SKM-1 treated with dmso at 0.1 percent for 144 hours (cell line): ENCODE measurements around the gene TRIM24.
A peak's percentile ranks its signal among the peaks of the same experiment; 100 is the strongest.
"Not testable (repeated sequence)": the region's sequence is repeated elsewhere in the genome, so short reads cannot be mapped to it uniquely, and the experiment has no call there.

Experiments
- DNase-seq: peaks from one replicate; lab custom pipeline; 2025; ENCODE audit not compliant: unreplicated experiment; lab: John Stamatoyannopoulos, UW

TRIM24 gene

GRCh38 chr7:138525757-138526156, 65.7 kb downstream of the TRIM24 start:
- no peak for DNase-seq

GRCh38 chr7:138527746-138528223, 67.7 kb downstream of the TRIM24 start:
- DNase-seq = no peak

- DNase-seq = not testable (repeated sequence)
Observed at GRCh38 chr7:138536833-138537232, 76.8 kb downstream of the TRIM24 start.

- no peak for DNase-seq
Observed at GRCh38 chr7:138538518-138538917, 78.5 kb downstream of the TRIM24 start.

GRCh38 chr7:138538997-138539644, 79.1 kb downstream of the TRIM24 start:
- no peak for DNase-seq

GRCh38 chr7:138542183-138542582, 82.1 kb downstream of the TRIM24 start:
- no peak for DNase-seq

GRCh38 chr7:138543739-138544138, 83.7 kb downstream of the TRIM24 start:
- no peak for DNase-seq

- DNase-seq = no peak
Observed at GRCh38 chr7:138545123-138545522, 85.1 kb downstream of the TRIM24 start.

- DNase-seq = no peak
Observed at GRCh38 chr7:138546064-138546619, 86.1 kb downstream of the TRIM24 start.

- DNase-seq = no peak
Observed at GRCh38 chr7:138546829-138547228, 86.8 kb downstream of the TRIM24 start.

- DNase-seq = no peak
Observed at GRCh38 chr7:138549082-138549481, 89.0 kb downstream of the TRIM24 start.

GRCh38 chr7:138550337-138550736, 90.3 kb downstream of the TRIM24 start:
- DNase-seq = no peak

GRCh38 chr7:138551102-138551501, 91.0 kb downstream of the TRIM24 start:
- DNase-seq = no peak

- DNase-seq = no peak
Observed at GRCh38 chr7:138553805-138554204, 93.7 kb downstream of the TRIM24 start.

- DNase-seq = no peak
Observed at GRCh38 chr7:138554674-138555073, 94.6 kb downstream of the TRIM24 start.

- DNase-seq = no peak
Observed at GRCh38 chr7:138555684-138556083, 95.6 kb downstream of the TRIM24 start.

GRCh38 chr7:138556771-138557484, 96.9 kb downstream of the TRIM24 start:
- no peak for DNase-seq

- DNase-seq = no peak
Observed at GRCh38 chr7:138559448-138559847, 99.4 kb downstream of the TRIM24 start.

GRCh38 chr7:138563808-138564207, 103.7 kb downstream of the TRIM24 start:
- DNase-seq = no peak

GRCh38 chr7:138564365-138564764, 104.3 kb downstream of the TRIM24 start:
- peak; percentile 35 for DNase-seq

- DNase-seq = peak; percentile 98
Observed at GRCh38 chr7:138565071-138565450, 105.0 kb downstream of the TRIM24 start.

GRCh38 chr7:138565451-138566114, 105.5 kb downstream of the TRIM24 start:
- DNase-seq = peak; percentile 96
